OCI-LY1 (cell line): Measurements from ENCODE around the gene ZNF384.
A peak's percentile ranks its signal among the peaks of the same experiment; 100 is the strongest.

Experiments
- H2AFZ ChIP-seq: fragments of 200-600 bp; sonication (generic), shearing (Covaris generic); 2 replicates; pipeline ENCODE4 v1.6.0; 2014; ENCODE audit warnings: antibody characterized with exemption, mild to moderate bottlenecking, low read length
- H3F3A ChIP-seq: fragments of 200-600 bp; sonication (generic), shearing (Covaris generic); 2 replicates; pipeline ENCODE4 v1.6.0; 2014; ENCODE audit warnings: mild to moderate bottlenecking, antibody characterized with exemption, low read length, moderate library complexity; ENCODE audit not compliant: insufficient read depth
- H3K27ac ChIP-seq: fragments of 200-600 bp; sonication (generic); 2 replicates; pipeline ENCODE4 v1.5.1; 2014; ENCODE audit warnings: low read length, mixed run types, mild to moderate bottlenecking, low read depth; ENCODE audit not compliant: poor library complexity, severe bottlenecking
- H3K27me3 ChIP-seq: fragments of 200-600 bp; sonication (generic); 2 replicates; pipeline ENCODE4 v1.6.0; 2014; ENCODE audit warnings: antibody characterized with exemption, mild to moderate bottlenecking, low read length, moderate library complexity; ENCODE audit not compliant: insufficient read depth
- H3K36me3 ChIP-seq: fragments of 200-600 bp; sonication (generic); 2 replicates; pipeline ENCODE4 v1.6.1; 2014; ENCODE audit warnings: mild to moderate bottlenecking, antibody characterized with exemption, low read length, moderate library complexity, mixed read lengths; ENCODE audit not compliant: insufficient read depth
- H3K4me1 ChIP-seq: fragments of 200-600 bp; sonication (generic); 2 replicates; pipeline ENCODE4 v1.5.1; 2014; ENCODE audit warnings: mild to moderate bottlenecking, low read length, moderate library complexity; ENCODE audit not compliant: insufficient read depth, severe bottlenecking
- H3K4me2 ChIP-seq: fragments of 200-600 bp; sonication (generic), shearing (Covaris generic); 2 replicates; pipeline ENCODE4 v1.6.1; 2014; ENCODE audit warnings: low read length
- H3K4me3 ChIP-seq: fragments of 200-600 bp; sonication (generic); 2 replicates; pipeline ENCODE4 v1.5.1; 2014; ENCODE audit warnings: low read length, low read depth, mild to moderate bottlenecking, mixed read lengths; ENCODE audit not compliant: poor library complexity, severe bottlenecking
- H3K79me2 ChIP-seq: fragments of 200-600 bp; shearing (Covaris generic); 2 replicates; pipeline ENCODE4 v1.6.1; 2016; ENCODE audit warnings: mixed run types, low read length, mixed read lengths; ENCODE audit not compliant: insufficient read depth
- H3K9ac ChIP-seq: fragments of 200-600 bp; sonication (generic), shearing (Covaris generic); 2 replicates; pipeline ENCODE4 v1.6.1; 2014; ENCODE audit warnings: mild to moderate bottlenecking, low read length, mixed read lengths
- H3K9me2 ChIP-seq: fragments of 200-600 bp; sonication (generic), shearing (Covaris generic); 2 replicates; pipeline ENCODE4 v1.6.1; 2014; ENCODE audit warnings: low read depth, mild to moderate bottlenecking, low read length, mixed read lengths
- H3K9me3 ChIP-seq: fragments of 200-600 bp; shearing (Covaris generic); 2 replicates; pipeline ENCODE4 v1.6.1; 2014; ENCODE audit warnings: low read length, mixed read lengths
- H4K20me1 ChIP-seq: fragments of 200-600 bp; sonication (generic), shearing (Covaris generic); 2 replicates; pipeline ENCODE4 v1.6.0; 2016; ENCODE audit warnings: mild to moderate bottlenecking, low read length; ENCODE audit not compliant: insufficient read depth
- EZH2 ChIP-seq: fragments of 200-600 bp; sonication (generic), shearing (Covaris generic); IDR thresholded peaks from 2 replicates; pipeline ENCODE4 v1.8.0; 2017; ENCODE audit warnings: borderline replicate concordance, mixed run types, mild to moderate bottlenecking, antibody characterized with exemption, low read length, moderate library complexity, mixed read lengths
- TF ChIP-seq, protein P1 (sequence below): fragments of 200-600 bp; sonication (generic), shearing (Covaris generic); IDR thresholded peaks from 2 replicates; pipeline ENCODE4 v1.5.1; 2017; ENCODE audit warnings: mild to moderate bottlenecking, antibody characterized with exemption, low read length, moderate library complexity, mixed read lengths

Gene ZNF384

DNA sequence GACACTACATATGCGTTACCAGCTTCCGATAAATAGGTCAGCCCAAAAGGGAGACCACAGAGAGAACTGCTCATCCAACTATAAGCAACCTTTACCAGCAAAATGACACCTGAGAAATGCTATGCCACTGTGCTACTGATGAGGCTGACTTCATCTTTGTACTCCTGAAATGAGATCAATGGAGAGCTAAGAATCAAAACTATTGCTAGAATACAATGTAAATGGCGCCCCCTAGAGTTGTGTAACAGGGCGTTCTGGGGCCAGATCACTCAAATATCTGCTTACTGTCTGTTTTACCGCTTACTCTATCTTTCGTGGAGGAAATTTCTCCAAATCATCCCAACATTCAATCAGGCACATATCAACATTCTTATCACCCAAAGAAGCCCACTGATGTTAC lies 4.6 kb downstream of the ZNF384 start:
- no peaks in the 10 kb centered on the region for H3K27me3 ChIP-seq
- no peaks in the 10 kb centered on the region; the same call in none of the 2 replicates for H3F3A ChIP-seq
- H3K9me3 ChIP-seq, result no peaks in the 10 kb centered on the region
- H3K9me2 ChIP-seq, result no peaks in the 10 kb centered on the region
- H3K36me3 ChIP-seq, result peaks cover 69% of the 10 kb centered on the region
- no peak overlapping the region for H3K9ac ChIP-seq
- H4K20me1 ChIP-seq, result no peaks in the 10 kb centered on the region
- H3K79me2 ChIP-seq, result peaks cover 77% of the 10 kb centered on the region
- TF ChIP-seq, protein P1, sequence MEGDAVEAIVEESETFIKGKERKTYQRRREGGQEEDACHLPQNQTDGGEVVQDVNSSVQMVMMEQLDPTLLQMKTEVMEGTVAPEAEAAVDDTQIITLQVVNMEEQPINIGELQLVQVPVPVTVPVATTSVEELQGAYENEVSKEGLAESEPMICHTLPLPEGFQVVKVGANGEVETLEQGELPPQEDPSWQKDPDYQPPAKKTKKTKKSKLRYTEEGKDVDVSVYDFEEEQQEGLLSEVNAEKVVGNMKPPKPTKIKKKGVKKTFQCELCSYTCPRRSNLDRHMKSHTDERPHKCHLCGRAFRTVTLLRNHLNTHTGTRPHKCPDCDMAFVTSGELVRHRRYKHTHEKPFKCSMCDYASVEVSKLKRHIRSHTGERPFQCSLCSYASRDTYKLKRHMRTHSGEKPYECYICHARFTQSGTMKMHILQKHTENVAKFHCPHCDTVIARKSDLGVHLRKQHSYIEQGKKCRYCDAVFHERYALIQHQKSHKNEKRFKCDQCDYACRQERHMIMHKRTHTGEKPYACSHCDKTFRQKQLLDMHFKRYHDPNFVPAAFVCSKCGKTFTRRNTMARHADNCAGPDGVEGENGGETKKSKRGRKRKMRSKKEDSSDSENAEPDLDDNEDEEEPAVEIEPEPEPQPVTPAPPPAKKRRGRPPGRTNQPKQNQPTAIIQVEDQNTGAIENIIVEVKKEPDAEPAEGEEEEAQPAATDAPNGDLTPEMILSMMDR, result peak; percentile 80
- no peak for TF ChIP-seq EZH2
- no peak overlapping the region for H3K27ac ChIP-seq
- peaks cover 21% of the 10 kb centered on the region for H3K4me1 ChIP-seq
- H3K4me3 ChIP-seq, result no peak overlapping the region
- no peak overlapping the region for H2AFZ ChIP-seq
- H3K4me2 ChIP-seq, result no peak overlapping the region

DNA sequence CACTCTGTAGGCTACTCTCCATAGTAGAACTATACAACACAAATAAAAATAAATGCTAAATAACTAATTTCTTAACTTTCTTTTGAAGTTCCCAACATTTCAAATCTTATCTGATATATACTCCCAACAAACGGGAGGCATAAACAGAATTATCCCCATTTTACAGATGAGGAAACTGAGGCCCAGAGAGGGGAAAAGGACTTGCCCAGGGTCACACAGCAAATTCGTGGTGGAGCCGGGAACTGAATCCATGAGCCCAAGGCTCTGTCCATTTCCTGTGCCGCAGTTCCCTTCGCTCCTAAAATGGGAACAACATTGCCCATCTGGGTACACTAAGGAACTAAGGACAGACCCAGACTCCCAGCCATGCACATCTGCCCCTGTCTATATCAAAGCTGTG lies 12.2 kb downstream of the ZNF384 start:
- Histone ChIP-seq H3K9me2 (no peaks in the 10 kb centered on the region), H3K4me2 (no peak overlapping the region), H3F3A (no peaks in the 10 kb centered on the region), H3K36me3 (peaks cover 98% of the 10 kb centered on the region), H2AFZ (no peak overlapping the region), H3K27ac (no peak overlapping the region), H3K9ac (no peak overlapping the region), H3K27me3 (no peaks in the 10 kb centered on the region), H4K20me1 (no peaks in the 10 kb centered on the region), H3K4me3 (no peak overlapping the region), H3K4me1 (no peaks in the 10 kb centered on the region), H3K79me2 (peaks cover 14% of the 10 kb centered on the region), H3K9me3 (no peaks in the 10 kb centered on the region)
- no peak for TF ChIP-seq EZH2
- TF ChIP-seq, protein P1, result no peak

DNA sequence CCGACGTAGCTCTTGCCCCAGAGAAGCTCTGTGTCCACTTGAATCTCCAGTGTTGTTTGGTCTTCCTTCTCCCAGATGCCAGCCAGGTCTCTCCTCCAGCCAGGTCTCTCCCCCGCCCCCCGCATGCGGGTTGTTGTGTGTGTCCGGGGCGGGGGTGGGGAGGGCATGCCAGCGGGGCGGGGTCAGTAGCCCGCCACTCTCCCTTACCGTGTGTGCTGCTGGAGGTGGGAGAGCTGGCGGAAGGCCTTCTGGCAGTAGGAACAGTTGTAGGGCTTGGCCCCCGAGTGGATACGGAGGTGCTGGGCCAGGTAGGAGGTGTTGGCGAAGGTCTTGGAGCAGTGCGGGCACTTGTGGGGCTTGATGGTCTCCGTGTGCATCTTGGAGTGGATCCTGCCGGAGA lies 17.0 kb downstream of the ZNF384 start:
- Histone ChIP-seq H3K79me2 (no peaks in the 10 kb centered on the region), H3K4me1 (no peaks in the 10 kb centered on the region), H2AFZ (no peak overlapping the region), H4K20me1 (no peaks in the 10 kb centered on the region), H3K9ac (no peak overlapping the region), H3F3A (no peaks in the 10 kb centered on the region), H3K4me3 (no peak overlapping the region), H3K27ac (no peak overlapping the region), H3K9me3 (no peaks in the 10 kb centered on the region), H3K9me2 (no peaks in the 10 kb centered on the region), H3K4me2 (no peak overlapping the region), H3K36me3 (peaks cover 100% of the 10 kb centered on the region), H3K27me3 (no peaks in the 10 kb centered on the region)
- TF ChIP-seq, protein P1, result no peak
- TF ChIP-seq EZH2, result no peak
